Ascending aorta (tissue), 2 donors: ENCODE results near the gene RYK. TPM values are rescaled to one million over a fixed set of nuclear protein-coding genes. Genes with fewer than 3 reads are reported as not detected.

Source experiments
- DNase-seq, 2 donors: peaks; one replicate each; pipeline ENCODE4 v3.0.0-alpha.2; 2019; ENCODE audit warnings: low spot score in 2 of 2
- H3K27ac ChIP-seq, 2 donors: fragments of 200-600 bp; sonication (generic); one replicate each; pipeline ENCODE4 v1.5.1; 2016 to 2017; ENCODE audit warnings: mild to moderate bottlenecking in 1 of 2
- H3K27me3 ChIP-seq: fragments of 200-600 bp; sonication (generic); one replicate; pipeline ENCODE4 v1.5.1; 2017
- H3K36me3 ChIP-seq, 2 donors: fragments of 200-600 bp; sonication (generic); one replicate each; pipeline ENCODE4 v1.5.1; 2016
- H3K4me1 ChIP-seq, 2 donors: fragments of 200-600 bp; sonication (generic); one replicate each; pipeline ENCODE4 v1.5.1; 2016 to 2017; ENCODE audit warnings: mild to moderate bottlenecking in 1 of 2
- H3K4me3 ChIP-seq, 2 donors: fragments of 200-600 bp; sonication (generic); one replicate each; pipeline ENCODE4 v1.5.1; 2016 to 2017; ENCODE audit warnings: mild to moderate bottlenecking in 1 of 2
- H3K9me3 ChIP-seq, 2 donors: fragments of 200-600 bp; sonication (generic); one replicate each; pipeline ENCODE4 v1.5.1; 2016
- CTCF ChIP-seq, 3 experiments: fragments of 200-600 bp in 2 of 3; fragments of 450-650 bp in 1 of 3; sonication (generic) in 2 of 3; IDR thresholded peaks; one replicate each; pipeline ENCODE4 v1.5.1; 2016 to 2019; ENCODE audit warnings: antibody characterized with exemption in 3 of 3, mild to moderate bottlenecking in 1 of 3, moderate library complexity in 1 of 3
- intact Hi-C: fragments of 100-400 bp; cut with DNase I; formaldehyde crosslinking; loops from one replicate; pipeline ENCODE4 v1.15.1; 2023
- total RNA-seq: library from RNA; depleted of rRNA; stranded (reverse); fragments of >200 nt; gene quantifications from one replicate; pipeline ENCODE4 v1.1.0, GENCODE V29; 2016

The RYK gene
- total RNA-seq, 1 donor from 2014 or later: 13.5 TPM

- H3K27ac ChIP-seq: no peak overlapping the region
- peaks cover 0 to 11% of the 10 kb centered on the region in 2 donors for H3K4me1 ChIP-seq
- no peaks in the 10 kb centered on the region for H3K36me3 ChIP-seq
- H3K27me3 ChIP-seq: no peaks in the 10 kb centered on the region
- no peak overlapping the region for H3K4me3 ChIP-seq
- no peak for DNase-seq
- H3K9me3 ChIP-seq: no peaks in the 10 kb centered on the region
- no peak for TF ChIP-seq CTCF (IDR thresholded peaks at IDR 0.05)
- intact Hi-C loops: no loop called here
These were observed 45.3 kb upstream of the RYK start for GRCh38 chr3:134295930-134296329.

GRCh38 chr3:134294302-134295280 is 43.9 kb upstream of the RYK start:
- TF ChIP-seq CTCF (IDR thresholded peaks at IDR 0.05): no peak
- Histone ChIP-seq H3K4me1 (peaks cover 0 to 11% of the 10 kb centered on the region in 2 donors), H3K4me3 (no peak overlapping the region), H3K27me3 (no peaks in the 10 kb centered on the region), H3K9me3 (no peaks in the 10 kb centered on the region), H3K27ac (no peak overlapping the region), H3K36me3 (no peaks in the 10 kb centered on the region)
- DNase-seq: no peak
- intact Hi-C loops: no loop called here

- H3K9me3 ChIP-seq: no peaks in the 10 kb centered on the region
- no peaks in the 10 kb centered on the region for H3K36me3 ChIP-seq
- intact Hi-C loops: no loop called here
- TF ChIP-seq CTCF (IDR thresholded peaks at IDR 0.05): no peak
- H3K4me3 ChIP-seq: no peak overlapping the region
- H3K27ac ChIP-seq: peak overlapping the region; percentile 20 to 56
- H3K27me3 ChIP-seq: no peaks in the 10 kb centered on the region
- DNase-seq: peak in 1 of 2 donors; percentile 76
- H3K4me1 ChIP-seq: peaks cover 0 to 11% of the 10 kb centered on the region in 2 donors
These were observed 40.9 kb upstream of the RYK start for GRCh38 chr3:134291319-134292254.

- TF ChIP-seq CTCF (IDR thresholded peaks at IDR 0.05): no peak
These were observed 36.9 kb upstream of the RYK start for GRCh38 chr3:134287512-134287911.

GRCh38 chr3:134284438-134284837 is 33.8 kb upstream of the RYK start:
- DNase-seq: no peak
- H3K4me1 ChIP-seq: no peaks in the 10 kb centered on the region
- no peaks in the 10 kb centered on the region for H3K27me3 ChIP-seq
- intact Hi-C loops: no loop called here
- no peaks in the 10 kb centered on the region for H3K9me3 ChIP-seq
- no peak for TF ChIP-seq CTCF (IDR thresholded peaks at IDR 0.05)
- no peak overlapping the region for H3K4me3 ChIP-seq
- no peak overlapping the region for H3K27ac ChIP-seq
- no peaks in the 10 kb centered on the region for H3K36me3 ChIP-seq

More at GRCh38 chr3:134287512-134287911, 36.9 kb upstream of the RYK start:
- Histone ChIP-seq H3K27ac (no peak overlapping the region), H3K36me3 (no peaks in the 10 kb centered on the region), H3K9me3 (no peaks in the 10 kb centered on the region), H3K4me1 (peaks cover 0 to 11% of the 10 kb centered on the region in 2 donors), H3K27me3 (no peaks in the 10 kb centered on the region), H3K4me3 (no peak overlapping the region)
- intact Hi-C loops: no loop called here
- no peak for DNase-seq
